GM20000 (cell line): Measurements from ENCODE around the gene DYNC1LI2.
"Not testable (repeated sequence)": the region's sequence is repeated elsewhere in the genome, so short reads cannot be mapped to it uniquely, and the experiment has no call there.

Experiments used
- DNase-seq: peaks from one replicate; pipeline ENCODE4 v3.0.0; 2012; ENCODE audit warnings: low spot score
- CTCF ChIP-seq: IDR thresholded peaks from 2 replicates; pipeline ENCODE4 v1.5.1; 2012; ENCODE audit warnings: mild to moderate bottlenecking, control low read depth; ENCODE audit errors: extremely low read depth, missing control alignments

Gene DYNC1LI2

GRCh38 chr16:66690106-66690847, 61.1 kb downstream of the DYNC1LI2 start:
- TF ChIP-seq CTCF = no peak
- DNase-seq = no peak

GRCh38 chr16:66689282-66689681, 62.1 kb downstream of the DYNC1LI2 start:
- TF ChIP-seq CTCF = no peak
- DNase-seq = no peak

- TF ChIP-seq CTCF = no peak
- DNase-seq = no peak
These were observed 63.3 kb downstream of the DYNC1LI2 start for GRCh38 chr16:66687906-66688625.

- DNase-seq = not testable (repeated sequence)
These were observed 65.8 kb downstream of the DYNC1LI2 start for GRCh38 chr16:66685501-66686115.

- no peak for DNase-seq
- no peak for TF ChIP-seq CTCF
These were observed 69.1 kb downstream of the DYNC1LI2 start for GRCh38 chr16:66682271-66682670.

- no peak for TF ChIP-seq CTCF
- no peak for DNase-seq
These were observed 69.7 kb downstream of the DYNC1LI2 start for GRCh38 chr16:66681676-66682075.

- no peak for DNase-seq
- TF ChIP-seq CTCF = no peak
These were observed 73.1 kb downstream of the DYNC1LI2 start for GRCh38 chr16:66678337-66678736.

- no peak for TF ChIP-seq CTCF
- DNase-seq = no peak
These were observed 73.6 kb downstream of the DYNC1LI2 start for GRCh38 chr16:66677836-66678235.
